Neuronal stem cell (in vitro differentiated cells): ENCODE data around the gene ACACA.

Source experiments
- DNase-seq: peaks from one replicate; pipeline ENCODE4 v3.0.0-alpha.2; 2013; ENCODE audit warnings: low spot score
- H2AFZ ChIP-seq: one replicate; pipeline ENCODE4 v1.6.1; 2013; ENCODE audit warnings: mild to moderate bottlenecking, low read length, inconsistent platforms
- H2AK5ac ChIP-seq: 2 replicates; pipeline ENCODE4 v1.6.1; 2013; ENCODE audit warnings: low read depth, mild to moderate bottlenecking, inconsistent platforms, low read length, moderate library complexity, mixed read lengths
- H2BK120ac ChIP-seq: 2 replicates; pipeline ENCODE4 v1.6.1; 2013; ENCODE audit warnings: low read depth, mild to moderate bottlenecking, inconsistent platforms, low read length, moderate library complexity, mixed read lengths
- H2BK12ac ChIP-seq: one replicate; pipeline ENCODE4 v1.6.1; 2013; ENCODE audit warnings: low read length, inconsistent platforms
- H2BK15ac ChIP-seq: 2 replicates; pipeline ENCODE4 v1.6.1; 2013; ENCODE audit warnings: mild to moderate bottlenecking, low read length, inconsistent platforms, mixed read lengths
- H2BK5ac ChIP-seq: one replicate; pipeline ENCODE4 v1.6.1; 2013; ENCODE audit warnings: inconsistent platforms, mild to moderate bottlenecking, low read length, moderate library complexity
- H3K14ac ChIP-seq: one replicate; pipeline ENCODE4 v1.6.1; 2013; ENCODE audit warnings: low read length, inconsistent platforms
- H3K18ac ChIP-seq: 2 replicates; pipeline ENCODE4 v1.6.1; 2013; ENCODE audit warnings: low read length, inconsistent platforms
- H3K23ac ChIP-seq: 2 replicates; pipeline ENCODE4 v1.6.1; 2013; ENCODE audit warnings: low read depth, mild to moderate bottlenecking, mixed read lengths, low read length, inconsistent platforms; ENCODE audit not compliant: poor library complexity
- H3K27ac ChIP-seq: replicated peaks from 3 replicates; pipeline ENCODE4 v1.5.1; 2013; ENCODE audit warnings: low read length, inconsistent platforms
- H3K27me3 ChIP-seq, 3 experiments: 2 replicates each; pipeline ENCODE4 v1.6.1; 2013; ENCODE audit warnings: low read length in 3 of 3, mild to moderate bottlenecking in 2 of 3, inconsistent platforms in 1 of 3, low read depth in 1 of 3, mixed read lengths in 1 of 3, moderate library complexity in 1 of 3; ENCODE audit not compliant: control insufficient read depth in 3 of 3, insufficient read depth in 3 of 3
- H3K36me3 ChIP-seq, 2 donors: replicated peaks in 1 of 2; 2 replicates each; pipeline ENCODE4 v1.6.1; 2013; ENCODE audit warnings: low read length in 2 of 2; ENCODE audit not compliant: control insufficient read depth in 2 of 2, insufficient read depth in 2 of 2
- H3K4ac ChIP-seq: 2 replicates; pipeline ENCODE4 v1.6.1; 2013; ENCODE audit warnings: inconsistent platforms, mild to moderate bottlenecking, low read length, moderate library complexity
- H3K4me1 ChIP-seq, 2 donors: 1 replicate in 1 of 2; 2 replicates in 1 of 2; pipeline ENCODE4 v1.6.1; 2013; ENCODE audit warnings: low read length in 2 of 2, low read depth in 1 of 2; ENCODE audit not compliant: control insufficient read depth in 2 of 2, insufficient read depth in 1 of 2
- H3K4me2 ChIP-seq: one replicate; pipeline ENCODE4 v1.6.1; 2013; ENCODE audit warnings: mild to moderate bottlenecking, low read length, inconsistent platforms; ENCODE audit not compliant: insufficient read depth, poor library complexity, severe bottlenecking
- H3K4me3 ChIP-seq, 2 donors: 2 replicates each; pipeline ENCODE4 v1.5.1; 2013; ENCODE audit warnings: low read length in 2 of 2, mild to moderate bottlenecking in 2 of 2, inconsistent platforms in 1 of 2, moderate library complexity in 1 of 2
- H3K79me1 ChIP-seq: one replicate; pipeline ENCODE4 v1.6.1; 2013; ENCODE audit warnings: low read depth, mild to moderate bottlenecking, inconsistent platforms, low read length, moderate library complexity
- H3K9ac ChIP-seq: one replicate; pipeline ENCODE4 v1.6.1; 2013; ENCODE audit warnings: mild to moderate bottlenecking, low read depth, low read length, inconsistent platforms; ENCODE audit not compliant: poor library complexity
- H3K9me3 ChIP-seq, 2 donors: replicated peaks in 1 of 2; 2 replicates each; pipeline versions ENCODE3 to v1.6.1; 2013; ENCODE audit warnings: low read length in 2 of 2, mild to moderate bottlenecking in 2 of 2, inconsistent platforms in 1 of 2, low read depth in 1 of 2, mixed read lengths in 1 of 2, moderate library complexity in 1 of 2; ENCODE audit not compliant: control insufficient read depth in 2 of 2, insufficient read depth in 1 of 2
- H4K8ac ChIP-seq: one replicate; pipeline ENCODE4 v1.6.1; 2013; ENCODE audit warnings: low read depth, mild to moderate bottlenecking, inconsistent platforms, low read length, moderate library complexity
- H4K91ac ChIP-seq: one replicate; pipeline ENCODE4 v1.6.1; 2013; ENCODE audit warnings: low read length, low read depth, mild to moderate bottlenecking, inconsistent platforms; ENCODE audit not compliant: poor library complexity
- WGBS, 2 donors: extraction: QIAGEN DNeasy Blood & Tissue Kit; methylation state at CpG; one replicate each; pipeline ENCODE4 v1.1.7; 2013; ENCODE audit warnings: missing lambda C conversion rate in 2 of 2, mixed read lengths in 1 of 2; ENCODE audit not compliant: insufficient read length in 2 of 2, insufficient replicate concordance in 1 of 2; ENCODE audit errors: extremely low coverage in 2 of 2; 5-methylcytosine and 5-hydroxymethylcytosine counted together

The ACACA gene

DNA sequence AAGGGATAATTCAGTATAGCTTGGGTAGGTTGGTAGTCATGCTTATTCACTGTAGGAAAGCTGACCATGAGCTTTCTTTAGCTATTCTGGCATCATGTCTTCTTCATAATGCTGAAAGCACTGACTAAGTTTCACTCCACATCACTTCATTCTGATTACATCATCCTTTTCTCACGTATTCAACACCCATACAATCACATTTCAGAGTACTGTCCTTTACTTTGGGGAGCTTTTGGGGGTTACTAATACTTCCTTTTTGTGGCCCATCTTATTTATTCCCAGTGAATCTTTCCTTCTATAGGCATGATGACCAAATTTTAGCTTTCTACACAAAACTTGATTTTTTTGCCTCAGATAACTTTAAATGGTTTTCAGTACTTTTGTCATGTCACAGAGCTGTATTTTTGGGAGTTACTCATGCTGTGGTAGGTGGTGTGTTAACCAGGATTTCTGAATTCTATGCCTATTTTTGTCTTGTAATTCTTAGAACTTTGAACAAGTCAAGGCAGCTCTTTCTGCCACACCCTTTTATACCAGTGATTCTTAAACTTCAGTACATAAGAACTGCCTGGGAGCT lies 23.5 kb upstream of the ACACA start:
- Histone ChIP-seq H3K4me2 (no peak overlapping the region), H2BK120ac (no peak overlapping the region), H3K27me3 (no peaks in the 10 kb centered on the region), H2AK5ac (no peak overlapping the region), H3K23ac (no peak overlapping the region), H2BK5ac (no peak overlapping the region), H3K14ac (no peak overlapping the region), H2BK12ac (no peak overlapping the region), H4K8ac (no peak overlapping the region), H4K91ac (no peak overlapping the region), H3K4ac (no peak overlapping the region), H3K4me1 (no peaks in the 10 kb centered on the region), H3K79me1 (no peaks in the 10 kb centered on the region), H3K9me3 (no peaks in the 10 kb centered on the region), H3K18ac (no peak overlapping the region), H3K9ac (no peak overlapping the region), H2BK15ac (no peak overlapping the region), H3K27ac (no peak overlapping the region), H3K36me3 (peaks cover 4 to 97% of the 10 kb centered on the region in 2 donors), H2AFZ (no peak overlapping the region), H3K4me3 (no peak overlapping the region)
- WGBS, 2 donors: 100% methylated on average over 1 of the region's 1 CpG; no CpG with 5 or more reads in 1 of the 2 donors
- DNase-seq: no peak

DNA sequence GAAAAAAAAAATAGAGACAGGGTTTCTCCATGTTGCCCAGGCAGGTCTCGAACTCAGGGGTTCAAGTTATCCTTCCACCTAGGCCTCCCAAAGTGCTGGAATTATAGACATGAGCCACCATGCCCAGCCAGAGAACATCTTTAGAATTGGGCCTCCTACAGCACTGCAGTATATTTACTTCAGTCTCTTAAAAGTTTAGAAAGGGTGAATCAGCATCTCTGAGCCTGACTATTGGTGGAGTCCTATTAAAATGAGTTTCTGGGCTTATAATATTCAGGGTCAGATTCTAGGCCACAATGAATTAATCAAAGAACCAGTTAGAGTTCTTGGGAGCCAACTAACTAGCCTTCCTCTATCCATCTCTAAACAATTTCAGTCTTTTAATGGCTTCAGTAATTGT lies 22.8 kb upstream of the ACACA start:
- DNase-seq: no peak
- H3K4me2 ChIP-seq: no peak overlapping the region
- H4K91ac ChIP-seq: no peak overlapping the region
- no peak overlapping the region for H3K9ac ChIP-seq
- H3K36me3 ChIP-seq: peaks cover 6 to 98% of the 10 kb centered on the region in 2 donors
- H3K4me1 ChIP-seq: no peaks in the 10 kb centered on the region
- H4K8ac ChIP-seq: no peak overlapping the region
- H3K23ac ChIP-seq: no peak overlapping the region
- no peaks in the 10 kb centered on the region for H3K79me1 ChIP-seq
- WGBS, 2 donors: no CpG with 5 or more reads among the region's 1 CpG
- no peak overlapping the region for H3K4me3 ChIP-seq
- no peak overlapping the region for H2AFZ ChIP-seq
- H2BK15ac ChIP-seq: no peak overlapping the region
- H3K18ac ChIP-seq: no peak overlapping the region
- H3K27me3 ChIP-seq: no peaks in the 10 kb centered on the region
- no peak overlapping the region for H3K27ac ChIP-seq
- no peak overlapping the region for H2BK120ac ChIP-seq
- no peak overlapping the region for H2AK5ac ChIP-seq
- H3K9me3 ChIP-seq: no peaks in the 10 kb centered on the region
- no peak overlapping the region for H2BK12ac ChIP-seq
- H3K14ac ChIP-seq: no peak overlapping the region
- no peak overlapping the region for H3K4ac ChIP-seq
- no peak overlapping the region for H2BK5ac ChIP-seq

DNA sequence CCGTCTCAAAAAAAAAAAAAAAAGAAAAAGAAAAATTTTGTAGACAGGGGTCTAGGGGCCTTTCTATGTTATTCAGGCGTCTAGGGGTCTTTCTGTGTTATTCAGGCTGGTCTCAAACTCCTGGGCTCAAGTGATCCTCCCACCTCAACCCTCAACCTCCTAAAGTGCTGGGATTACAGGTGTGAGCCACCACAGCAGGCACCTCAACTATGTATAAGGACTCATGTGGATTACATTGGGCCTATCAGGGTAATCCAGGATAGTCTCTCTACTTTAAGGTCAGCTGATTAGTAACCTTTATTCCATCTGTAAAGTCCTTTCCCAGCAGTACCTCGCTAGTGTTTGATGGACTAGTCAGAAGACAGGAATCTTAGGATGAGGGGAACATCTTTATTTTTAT lies 22.4 kb upstream of the ACACA start:
- no peaks in the 10 kb centered on the region for H3K27me3 ChIP-seq
- no peak overlapping the region for H4K8ac ChIP-seq
- no CpG with 5 or more reads among the region's 3 CpGs for WGBS, 2 donors
- H3K27ac ChIP-seq: no peak overlapping the region
- H3K23ac ChIP-seq: no peak overlapping the region
- no peak overlapping the region for H3K4ac ChIP-seq
- no peak overlapping the region for H2AFZ ChIP-seq
- no peak for DNase-seq
- no peak overlapping the region for H2BK5ac ChIP-seq
- no peak overlapping the region for H2BK120ac ChIP-seq
- H3K36me3 ChIP-seq: peaks cover 6 to 98% of the 10 kb centered on the region in 2 donors
- no peak overlapping the region for H3K14ac ChIP-seq
- no peak overlapping the region for H4K91ac ChIP-seq
- H3K4me2 ChIP-seq: no peak overlapping the region
- no peaks in the 10 kb centered on the region for H3K4me1 ChIP-seq
- no peak overlapping the region for H2AK5ac ChIP-seq
- H3K18ac ChIP-seq: no peak overlapping the region
- no peaks in the 10 kb centered on the region for H3K9me3 ChIP-seq
- H3K79me1 ChIP-seq: no peaks in the 10 kb centered on the region
- no peak overlapping the region for H2BK15ac ChIP-seq
- no peak overlapping the region for H3K9ac ChIP-seq
- no peak overlapping the region for H2BK12ac ChIP-seq
- no peak overlapping the region for H3K4me3 ChIP-seq

DNA sequence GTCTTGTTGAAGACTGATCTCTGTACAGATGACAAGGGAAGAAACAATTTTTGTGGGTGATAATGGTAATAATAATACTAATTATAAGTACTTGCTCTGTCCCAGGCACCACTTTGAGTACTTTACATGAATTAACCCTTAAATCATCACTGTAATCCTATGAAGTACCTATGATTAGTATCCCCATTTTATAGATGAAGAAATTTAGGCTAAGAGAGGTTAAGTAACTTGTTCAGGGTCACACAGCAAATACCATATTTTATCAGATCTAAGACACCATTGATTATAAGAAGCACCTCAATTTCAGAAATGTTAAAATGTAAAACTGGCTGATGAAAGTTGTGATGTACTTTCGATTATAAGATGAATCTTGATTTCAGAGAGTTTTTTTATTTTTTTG lies 18.6 kb upstream of the ACACA start:
- Histone ChIP-seq H2BK5ac (no peak overlapping the region), H3K36me3 (peaks cover 8 to 89% of the 10 kb centered on the region in 2 donors), H3K27me3 (no peaks in the 10 kb centered on the region), H3K18ac (no peak overlapping the region), H2BK120ac (no peak overlapping the region), H4K91ac (no peak overlapping the region), H2AFZ (no peak overlapping the region), H3K4me2 (no peak overlapping the region), H3K23ac (no peak overlapping the region), H3K9ac (no peak overlapping the region), H3K27ac (no peak overlapping the region), H3K79me1 (no peaks in the 10 kb centered on the region), H2BK15ac (no peak overlapping the region), H2AK5ac (no peak overlapping the region), H4K8ac (no peak overlapping the region), H2BK12ac (no peak overlapping the region), H3K4ac (no peak overlapping the region), H3K4me1 (no peaks in the 10 kb centered on the region), H3K9me3 (no peaks in the 10 kb centered on the region), H3K14ac (no peak overlapping the region), H3K4me3 (no peak overlapping the region)
- no CpG with 5 or more reads among the region's 1 CpG for WGBS, 2 donors
- DNase-seq: no peak
